Vagina (tissue), 2 donors: ENCODE measurements around the gene AMBP.

Experiments used
- POLR2A ChIP-seq, 2 donors: fragments of 450-650 bp; IDR thresholded peaks; one replicate each; pipeline ENCODE4 v1.6.1; 2017; ENCODE audit warnings: antibody characterized with exemption in 2 of 2, mild to moderate bottlenecking in 2 of 2, moderate library complexity in 2 of 2
- POLR2AphosphoS5 ChIP-seq, 2 donors: sonication (generic); formaldehyde crosslinking; IDR thresholded peaks; one replicate each; pipeline ENCODE4 v1.9.0; 2017; ENCODE audit warnings: antibody characterized with exemption in 2 of 2, mild to moderate bottlenecking in 2 of 2, low read depth in 1 of 2; ENCODE audit not compliant: insufficient read depth in 1 of 2
- TF ChIP-seq, protein P1 (sequence below), 3 experiments: fragments of 450-650 bp in 2 of 3; fragments of 200-600 bp in 1 of 3; sonication (generic) in 1 of 3; IDR thresholded peaks; one replicate each; pipeline ENCODE4 v1.5.1; 2017 to 2019; ENCODE audit warnings: antibody characterized with exemption in 3 of 3, mild to moderate bottlenecking in 2 of 3, moderate library complexity in 2 of 3

DNA sequence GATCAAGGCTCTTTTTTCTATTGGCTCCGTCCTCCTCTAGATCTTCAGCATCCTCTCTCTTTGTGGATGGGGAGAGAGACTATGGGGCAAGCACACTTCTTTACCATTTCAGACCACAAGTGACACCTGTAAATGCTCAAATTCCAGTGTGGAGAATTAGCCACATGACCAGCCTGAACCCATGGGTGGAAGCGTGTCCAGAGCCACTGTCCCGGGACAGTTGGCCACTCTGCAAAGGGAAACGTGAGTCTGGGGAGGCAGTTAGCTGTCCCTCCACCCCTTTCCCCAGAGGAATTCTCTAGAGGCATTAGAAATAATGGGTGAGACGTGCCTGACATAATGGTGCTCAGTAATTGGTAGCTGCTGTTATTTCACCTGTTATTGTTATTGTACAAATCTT lies 40.9 kb downstream of the AMBP start:
- TF ChIP-seq, protein P1, sequence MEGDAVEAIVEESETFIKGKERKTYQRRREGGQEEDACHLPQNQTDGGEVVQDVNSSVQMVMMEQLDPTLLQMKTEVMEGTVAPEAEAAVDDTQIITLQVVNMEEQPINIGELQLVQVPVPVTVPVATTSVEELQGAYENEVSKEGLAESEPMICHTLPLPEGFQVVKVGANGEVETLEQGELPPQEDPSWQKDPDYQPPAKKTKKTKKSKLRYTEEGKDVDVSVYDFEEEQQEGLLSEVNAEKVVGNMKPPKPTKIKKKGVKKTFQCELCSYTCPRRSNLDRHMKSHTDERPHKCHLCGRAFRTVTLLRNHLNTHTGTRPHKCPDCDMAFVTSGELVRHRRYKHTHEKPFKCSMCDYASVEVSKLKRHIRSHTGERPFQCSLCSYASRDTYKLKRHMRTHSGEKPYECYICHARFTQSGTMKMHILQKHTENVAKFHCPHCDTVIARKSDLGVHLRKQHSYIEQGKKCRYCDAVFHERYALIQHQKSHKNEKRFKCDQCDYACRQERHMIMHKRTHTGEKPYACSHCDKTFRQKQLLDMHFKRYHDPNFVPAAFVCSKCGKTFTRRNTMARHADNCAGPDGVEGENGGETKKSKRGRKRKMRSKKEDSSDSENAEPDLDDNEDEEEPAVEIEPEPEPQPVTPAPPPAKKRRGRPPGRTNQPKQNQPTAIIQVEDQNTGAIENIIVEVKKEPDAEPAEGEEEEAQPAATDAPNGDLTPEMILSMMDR (IDR thresholded peaks at IDR 0.05) = no peak
- TF ChIP-seq POLR2A (IDR thresholded peaks at IDR 0.05) = no peak
- TF ChIP-seq POLR2AphosphoS5 (IDR thresholded peaks at IDR 0.05; ENCODE audit: insufficient read depth in 1 of 2, low read depth in 1 of 2) = no peak
